DLD1 (cell line): ENCODE measurements around the gene KRT33B.
"Not testable (repeated sequence)": the region's sequence is repeated elsewhere in the genome, so short reads cannot be mapped to it uniquely, and the experiment has no call there.

Experiments
- in situ Hi-C: cut with HindIII; loops from 2 replicates; pipeline ENCODE4 v1.10.0; 2017; ENCODE audit warnings: low sequenced_read_pairs

KRT33B gene

GRCh38 chr17:41350381-41350878 is 19.2 kb downstream of the KRT33B start, which contains the start of gene KRT33A:
Gene KRT33A, minus strand, starts transcription at chr17:41350828. Its CDS starts 61 bp downstream, at chr17:41350767.
- in situ Hi-C loops, result not testable (repeated sequence)

GRCh38 chr17:41347869-41348760 is 21.5 kb downstream of the KRT33B start:
- in situ Hi-C loops, result no loop called here

- in situ Hi-C loops, result not testable (repeated sequence)
These were observed 23.2 kb downstream of the KRT33B start for GRCh38 chr17:41346421-41346820.

- in situ Hi-C loops, result no loop called here
These were observed 23.6 kb downstream of the KRT33B start for GRCh38 chr17:41345992-41346391.

- in situ Hi-C loops, result no loop called here
These were observed 26.6 kb downstream of the KRT33B start for GRCh38 chr17:41343029-41343428.

- in situ Hi-C loops, result no loop called here
These were observed 28.4 kb downstream of the KRT33B start for GRCh38 chr17:41340934-41341861.

GRCh38 chr17:41340494-41340893 is 29.1 kb downstream of the KRT33B start:
- in situ Hi-C loops, result no loop called here

- in situ Hi-C loops, result no loop called here
These were observed 29.9 kb downstream of the KRT33B start for GRCh38 chr17:41339571-41340172.

- in situ Hi-C loops, result no loop called here
These were observed 30.6 kb downstream of the KRT33B start for GRCh38 chr17:41338961-41339485.

- in situ Hi-C loops, result no loop called here
These were observed 33.9 kb downstream of the KRT33B start for GRCh38 chr17:41335747-41336146.

GRCh38 chr17:41334385-41335305 is 35.0 kb downstream of the KRT33B start:
- in situ Hi-C loops, result no loop called here

GRCh38 chr17:41333836-41334235 is 35.8 kb downstream of the KRT33B start:
- in situ Hi-C loops, result no loop called here

GRCh38 chr17:41333098-41333497 is 36.5 kb downstream of the KRT33B start:
- in situ Hi-C loops, result no loop called here

GRCh38 chr17:41332239-41332638 is 37.4 kb downstream of the KRT33B start:
- in situ Hi-C loops, result no loop called here

GRCh38 chr17:41331606-41332005 is 38.0 kb downstream of the KRT33B start:
- in situ Hi-C loops, result no loop called here

- in situ Hi-C loops, result no loop called here
These were observed 40.2 kb downstream of the KRT33B start for GRCh38 chr17:41329279-41329948.

- in situ Hi-C loops, result no loop called here
These were observed 41.4 kb downstream of the KRT33B start for GRCh38 chr17:41328207-41328606.

- in situ Hi-C loops, result no loop called here
These were observed 42.0 kb downstream of the KRT33B start for GRCh38 chr17:41327411-41328120.
